Kidney epithelial cell (primary cell): Measurements from ENCODE around the gene TEAD4. TPM values are rescaled to one million over a fixed set of nuclear protein-coding genes. Genes with fewer than 3 reads are reported as not detected.

ENCODE experiments used
- DNase-seq: peaks from one replicate; pipeline ENCODE4 v3.0.0-alpha.2; 2010; ENCODE audit warnings: low read depth
- H3K27me3 ChIP-seq: 2 replicates; pipeline ENCODE4 v1.6.0; 2011; ENCODE audit warnings: low read length; ENCODE audit not compliant: control insufficient read depth, insufficient read depth
- H3K36me3 ChIP-seq: 2 replicates; pipeline ENCODE4 v1.5.1; 2011; ENCODE audit warnings: low read length; ENCODE audit not compliant: control insufficient read depth, insufficient read depth
- H3K4me3 ChIP-seq: 2 replicates; pipeline ENCODE4 v1.5.1; 2011; ENCODE audit warnings: low read depth, mild to moderate bottlenecking, control low read depth, low read length
- total RNA-seq: library from RNA; depleted of rRNA; stranded (reverse); fragments of >200 nt; gene quantifications from 2 replicates; pipeline ENCODE4 v1.2.3, GENCODE V29; 2015
- TF ChIP-seq, protein P1 (sequence below): IDR thresholded peaks from 2 replicates; pipeline ENCODE4 v1.5.1; 2011; ENCODE audit warnings: mild to moderate bottlenecking, moderate library complexity, low read length, control low read depth, inconsistent platforms; ENCODE audit not compliant: insufficient read depth, poor library complexity, severe bottlenecking

Gene TEAD4
- total RNA-seq, 1 donor from 2014 or later, result 38.6 TPM

DNA sequence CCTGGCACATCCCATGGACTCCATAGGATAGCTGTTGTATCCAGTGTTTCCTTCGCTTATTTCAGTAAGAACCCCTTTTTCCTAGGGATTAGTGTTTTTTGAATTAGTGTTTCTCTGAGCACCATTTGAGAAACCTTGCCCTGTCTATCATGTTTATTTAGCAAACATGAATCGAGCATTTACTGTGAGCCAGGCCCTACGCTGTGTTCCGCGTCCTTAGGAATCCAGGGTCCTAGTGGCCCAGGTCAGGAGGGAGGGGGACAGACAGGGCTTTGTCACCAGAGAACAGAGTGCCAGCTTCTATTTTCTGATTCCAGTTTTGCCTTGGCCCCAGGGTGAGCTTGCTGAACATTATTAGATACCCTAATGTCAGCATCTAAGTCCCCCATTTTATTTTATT is 2.5 kb downstream of the TEAD4 start:
- no peak overlapping the region for H3K4me3 ChIP-seq
- DNase-seq, result no peak
- no peaks in the 10 kb centered on the region for H3K27me3 ChIP-seq
- H3K36me3 ChIP-seq, result peaks cover 2% of the 10 kb centered on the region
- TF ChIP-seq, protein P1, sequence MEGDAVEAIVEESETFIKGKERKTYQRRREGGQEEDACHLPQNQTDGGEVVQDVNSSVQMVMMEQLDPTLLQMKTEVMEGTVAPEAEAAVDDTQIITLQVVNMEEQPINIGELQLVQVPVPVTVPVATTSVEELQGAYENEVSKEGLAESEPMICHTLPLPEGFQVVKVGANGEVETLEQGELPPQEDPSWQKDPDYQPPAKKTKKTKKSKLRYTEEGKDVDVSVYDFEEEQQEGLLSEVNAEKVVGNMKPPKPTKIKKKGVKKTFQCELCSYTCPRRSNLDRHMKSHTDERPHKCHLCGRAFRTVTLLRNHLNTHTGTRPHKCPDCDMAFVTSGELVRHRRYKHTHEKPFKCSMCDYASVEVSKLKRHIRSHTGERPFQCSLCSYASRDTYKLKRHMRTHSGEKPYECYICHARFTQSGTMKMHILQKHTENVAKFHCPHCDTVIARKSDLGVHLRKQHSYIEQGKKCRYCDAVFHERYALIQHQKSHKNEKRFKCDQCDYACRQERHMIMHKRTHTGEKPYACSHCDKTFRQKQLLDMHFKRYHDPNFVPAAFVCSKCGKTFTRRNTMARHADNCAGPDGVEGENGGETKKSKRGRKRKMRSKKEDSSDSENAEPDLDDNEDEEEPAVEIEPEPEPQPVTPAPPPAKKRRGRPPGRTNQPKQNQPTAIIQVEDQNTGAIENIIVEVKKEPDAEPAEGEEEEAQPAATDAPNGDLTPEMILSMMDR, result no peak

DNA sequence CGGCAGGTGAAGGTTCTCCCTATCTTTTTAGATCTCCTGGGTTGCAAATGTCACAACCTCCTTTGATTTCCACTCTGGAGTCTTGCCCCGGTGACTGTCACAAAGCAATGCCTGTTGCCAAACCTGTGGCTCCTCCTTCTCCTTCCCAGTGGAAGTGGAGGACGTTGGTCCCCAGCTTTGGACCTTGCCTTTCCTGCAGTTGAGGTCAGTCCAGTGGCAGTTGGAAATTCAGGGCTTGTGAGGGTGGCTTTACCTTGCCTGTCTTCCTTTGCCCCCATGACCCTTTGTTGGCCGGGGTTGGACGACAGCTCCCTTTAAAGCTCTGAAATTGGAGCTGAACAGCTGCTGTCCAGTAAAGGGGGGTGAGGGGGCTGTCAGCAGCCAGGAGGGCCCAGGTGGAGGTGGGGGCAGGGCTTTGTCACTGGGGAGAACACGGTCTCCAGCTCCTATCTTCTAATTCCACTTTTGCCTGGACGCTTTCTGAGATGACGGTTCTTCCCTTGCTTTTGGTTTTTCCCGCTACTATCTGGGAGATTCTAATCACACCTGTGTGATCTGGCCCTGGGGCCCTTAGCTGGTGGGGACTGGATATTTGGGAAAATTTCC is 4.1 kb downstream of the TEAD4 start:
- H3K36me3 ChIP-seq, result peaks cover 2% of the 10 kb centered on the region
- TF ChIP-seq, protein P1, result no peak
- DNase-seq, result no peak
- no peaks in the 10 kb centered on the region for H3K27me3 ChIP-seq
- H3K4me3 ChIP-seq, result no peak overlapping the region

DNA sequence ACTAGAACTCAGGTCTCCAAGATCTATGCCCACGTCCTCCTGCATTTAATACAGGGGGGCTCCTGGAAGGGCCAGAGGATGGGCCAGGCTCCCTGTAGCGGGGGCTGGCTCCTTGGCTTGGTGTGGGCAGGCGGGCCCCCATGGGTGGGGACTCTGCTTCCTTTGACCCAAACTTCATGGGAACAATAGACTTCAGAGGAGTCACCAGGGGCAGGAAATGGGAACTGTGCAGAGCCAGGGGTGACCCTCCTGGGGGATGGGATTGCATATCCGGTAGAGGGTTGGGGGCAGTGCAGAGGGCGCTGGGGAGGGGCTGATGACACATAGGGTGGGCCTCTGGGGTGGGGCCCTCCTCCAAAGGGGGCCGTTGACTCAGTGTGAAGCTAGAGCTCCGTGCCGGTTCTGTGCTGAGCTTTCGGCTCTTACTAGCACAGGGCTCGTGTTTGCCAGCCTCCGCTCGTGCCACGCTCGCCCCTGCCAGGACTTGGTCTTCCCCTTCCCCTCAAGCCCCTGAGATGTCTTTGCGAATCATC is 4.6 kb downstream of the TEAD4 start:
- no peak for DNase-seq
- Histone ChIP-seq H3K36me3 (peaks cover 2% of the 10 kb centered on the region), H3K27me3 (no peaks in the 10 kb centered on the region), H3K4me3 (no peak overlapping the region)
- TF ChIP-seq, protein P1, result no peak

DNA sequence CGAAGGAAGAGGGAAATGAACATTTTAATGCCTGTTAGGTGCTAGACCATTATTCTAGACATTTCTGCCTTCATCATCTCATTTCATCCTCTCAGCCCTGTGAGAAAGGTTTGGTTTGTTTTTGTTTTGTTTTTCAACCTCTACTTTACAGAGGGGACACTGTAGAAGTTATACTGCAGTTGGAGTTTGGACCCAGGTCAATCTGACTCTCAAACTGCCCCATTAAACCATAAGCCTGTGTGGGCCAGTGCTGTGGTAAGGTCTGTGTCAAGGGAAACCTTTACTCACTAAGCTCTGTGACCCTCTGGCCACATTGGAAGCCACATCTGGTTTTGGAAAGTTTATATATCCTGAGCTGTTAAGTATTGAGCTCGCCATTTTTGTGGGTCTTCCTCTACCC is 8.5 kb downstream of the TEAD4 start:
- no peak overlapping the region for H3K4me3 ChIP-seq
- peaks cover 5% of the 10 kb centered on the region for H3K36me3 ChIP-seq
- TF ChIP-seq, protein P1, result no peak
- no peak for DNase-seq
- H3K27me3 ChIP-seq, result no peaks in the 10 kb centered on the region

DNA sequence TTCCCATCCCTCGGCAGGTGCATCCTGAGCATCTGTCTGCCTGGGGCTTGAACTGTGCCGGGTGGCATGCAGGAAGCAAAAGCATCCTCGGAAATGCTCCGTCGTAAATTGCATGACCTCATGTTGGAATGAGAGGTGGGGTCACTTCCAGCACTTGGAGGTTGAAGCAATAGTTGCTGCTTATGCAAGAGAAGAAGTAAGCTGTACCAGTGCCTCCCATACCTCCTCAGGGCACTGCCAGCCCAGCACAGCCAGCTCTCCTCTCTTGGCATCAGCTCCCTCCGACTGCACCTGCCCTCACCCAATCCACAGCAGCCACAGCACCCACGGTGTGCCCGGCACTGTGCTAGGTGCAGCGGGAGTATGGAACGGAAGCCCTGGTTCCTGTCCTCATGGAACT is 11.5 kb downstream of the TEAD4 start:
- H3K27me3 ChIP-seq, result no peaks in the 10 kb centered on the region
- TF ChIP-seq, protein P1, result no peak
- no peak for DNase-seq
- no peak overlapping the region for H3K4me3 ChIP-seq
- peaks cover 2% of the 10 kb centered on the region for H3K36me3 ChIP-seq

DNA sequence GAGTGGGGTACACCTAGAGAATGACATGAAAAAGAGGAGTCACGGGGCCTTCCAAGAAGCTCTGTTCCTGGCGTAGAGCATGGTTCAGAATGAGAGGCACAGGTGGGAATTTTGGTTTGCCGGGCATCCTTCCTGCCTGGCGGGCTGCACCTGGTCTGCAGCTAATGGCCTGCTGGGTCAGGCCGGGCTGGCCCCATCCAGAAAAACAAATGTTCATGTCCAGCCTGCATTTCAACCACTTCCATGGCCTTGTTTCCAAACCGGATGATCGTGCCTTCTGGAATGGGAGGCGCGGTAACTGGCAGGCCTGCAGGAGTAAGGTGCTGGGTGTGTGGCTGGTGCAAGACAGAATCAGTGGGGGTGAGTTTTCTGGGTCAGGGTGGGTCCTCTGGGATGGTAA is 14.4 kb downstream of the TEAD4 start:
- TF ChIP-seq, protein P1, result no peak
- Histone ChIP-seq H3K36me3 (peaks cover 2% of the 10 kb centered on the region), H3K4me3 (no peak overlapping the region), H3K27me3 (no peaks in the 10 kb centered on the region)
- no peak for DNase-seq
